Stimulated activated CD4-positive, alpha-beta T cell treated with anti-CD3 and anti-CD28 coated beads, Interleukin-2, amount 100 ng/mL, for 48 hours (primary cell): ENCODE measurements around the gene DNM1.
A peak's percentile ranks its signal among the peaks of the same experiment; 100 is the strongest.

Source experiments
- DNase-seq, 2 donors: peaks; one replicate each; pipeline ENCODE4 v3.0.0-alpha.2; 2020

DNM1 gene

GRCh38 chr9:128203024-128203706, at the start of gene DNM1:
Gene DNM1, plus strand, starts transcription at chr9:128203379. Its CDS starts 92 bp downstream, at chr9:128203471.
- DNase-seq = peak; percentile 53 to 75

- no peak for DNase-seq
Measured at GRCh38 chr9:128153947-128154695, 49.1 kb upstream of the DNM1 start.

GRCh38 chr9:128155736-128156500, 47.3 kb upstream of the DNM1 start:
- no peak for DNase-seq

GRCh38 chr9:128159522-128159783, 43.7 kb upstream of the DNM1 start:
- DNase-seq = peak; percentile 16 to 31

GRCh38 chr9:128159784-128160602, 43.2 kb upstream of the DNM1 start, which contains the start of gene BBLN:
Gene BBLN, plus strand, starts transcription at chr9:128160265. Its CDS starts 143 bp downstream, at chr9:128160408.
- peak; percentile 94 to 95 for DNase-seq

- peak; percentile 46 to 55 for DNase-seq
Measured at GRCh38 chr9:128160603-128160987, 42.6 kb upstream of the DNM1 start.

- DNase-seq = no peak
Measured at GRCh38 chr9:128161215-128161902, 41.8 kb upstream of the DNM1 start.

- no peak for DNase-seq
Measured at GRCh38 chr9:128162215-128163026, 40.8 kb upstream of the DNM1 start.

- no peak for DNase-seq
Measured at GRCh38 chr9:128163027-128163515, 40.1 kb upstream of the DNM1 start.

- DNase-seq = no peak
Measured at GRCh38 chr9:128163523-128164306, 39.5 kb upstream of the DNM1 start.

- DNase-seq = no peak
Measured at GRCh38 chr9:128164307-128164885, 38.8 kb upstream of the DNM1 start.

GRCh38 chr9:128166169-128166568, 37.0 kb upstream of the DNM1 start:
- no peak for DNase-seq

- DNase-seq = no peak
Measured at GRCh38 chr9:128167209-128167608, 36.0 kb upstream of the DNM1 start.

- DNase-seq = no peak
Measured at GRCh38 chr9:128168731-128169308, 34.4 kb upstream of the DNM1 start.

- no peak for DNase-seq
Measured at GRCh38 chr9:128169492-128169891, 33.7 kb upstream of the DNM1 start.

- no peak for DNase-seq
Measured at GRCh38 chr9:128169925-128170324, 33.3 kb upstream of the DNM1 start.

- no peak for DNase-seq
Measured at GRCh38 chr9:128174062-128174461, 29.1 kb upstream of the DNM1 start.

GRCh38 chr9:128175102-128175563, 28.0 kb upstream of the DNM1 start:
- DNase-seq = no peak

GRCh38 chr9:128175726-128176125, 27.5 kb upstream of the DNM1 start:
- DNase-seq = no peak
